Myocyte (in vitro differentiated cells): Measurements from ENCODE around the gene FGF14. TPM values are rescaled to one million over a fixed set of nuclear protein-coding genes. Genes with fewer than 3 reads are reported as not detected.

Experiments used
- DNase-seq: peaks from one replicate; pipeline ENCODE4 v3.0.0-alpha.2; 2012; ENCODE audit warnings: low read depth
- total RNA-seq: library from RNA; depleted of rRNA; stranded (reverse); fragments of >200 nt; gene quantifications from 2 replicates; pipeline ENCODE4 v1.2.3, GENCODE V29; 2014

FGF14 gene
- total RNA-seq, 1 donor from 2014 or later = not detected

DNA sequence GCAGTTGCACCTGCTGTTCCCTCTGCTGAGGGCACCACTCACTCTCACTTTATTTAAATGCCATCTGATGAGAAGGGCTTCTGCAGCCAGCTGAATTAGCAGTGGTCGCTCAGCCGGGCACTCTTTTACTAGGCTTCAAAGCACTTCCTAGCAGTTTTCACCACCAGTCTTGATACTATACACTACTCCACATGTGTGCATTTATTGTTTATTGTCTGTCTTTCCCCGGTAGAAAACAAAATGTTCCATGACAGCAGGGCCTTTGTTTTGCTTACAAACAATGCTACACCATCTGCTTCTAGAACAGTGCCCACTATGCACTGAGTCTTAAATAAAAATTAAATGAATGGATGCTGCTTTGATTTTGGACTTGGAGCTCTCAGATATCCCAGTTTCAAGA is 404.9 kb downstream of the FGF14 start:
- DNase-seq = no peak

DNA sequence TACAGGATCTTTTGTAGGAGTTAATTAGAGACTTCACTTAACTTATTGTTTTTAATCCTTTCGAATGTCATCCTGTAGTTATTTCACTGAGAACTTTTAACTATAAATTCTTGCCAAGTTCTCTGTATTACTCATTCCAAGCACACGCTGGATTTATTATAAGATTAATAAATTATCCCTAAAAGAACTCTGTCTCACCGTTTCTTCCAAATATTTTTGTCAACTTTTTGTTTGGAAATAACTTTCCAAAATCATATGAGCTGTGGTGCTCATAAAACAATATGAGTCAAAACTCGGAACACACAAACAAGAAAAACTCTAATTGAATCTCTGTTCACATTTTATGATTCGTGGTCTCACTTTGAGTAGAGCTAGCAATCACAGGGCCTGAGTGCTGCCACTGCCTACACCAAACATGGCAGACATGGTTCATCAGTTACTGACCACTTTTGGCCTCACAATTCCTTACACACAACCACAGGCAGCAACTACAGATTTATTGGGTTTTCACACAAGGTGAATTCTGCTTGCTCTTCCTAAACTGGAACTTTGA is 412.0 kb downstream of the FGF14 start:
- DNase-seq = no peak

DNA sequence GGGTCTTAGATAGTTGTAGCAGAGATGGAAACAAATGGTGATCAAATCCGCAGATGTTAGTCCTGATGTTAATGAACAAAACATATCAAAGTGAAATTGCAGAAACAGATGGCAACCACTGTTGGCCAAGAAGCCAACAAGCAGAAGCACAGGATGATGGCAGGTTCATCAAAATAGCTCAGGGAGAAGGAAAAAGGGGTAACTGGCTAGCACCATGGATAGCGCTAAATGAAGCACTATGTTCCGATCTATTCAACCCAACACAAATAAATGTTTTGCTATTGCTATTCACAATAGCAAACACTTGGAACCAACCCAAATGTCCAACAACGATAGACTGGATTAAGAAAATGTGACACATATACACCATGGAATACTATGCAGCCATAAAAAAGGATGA is 413.7 kb downstream of the FGF14 start:
- DNase-seq = peak; percentile 17

DNA sequence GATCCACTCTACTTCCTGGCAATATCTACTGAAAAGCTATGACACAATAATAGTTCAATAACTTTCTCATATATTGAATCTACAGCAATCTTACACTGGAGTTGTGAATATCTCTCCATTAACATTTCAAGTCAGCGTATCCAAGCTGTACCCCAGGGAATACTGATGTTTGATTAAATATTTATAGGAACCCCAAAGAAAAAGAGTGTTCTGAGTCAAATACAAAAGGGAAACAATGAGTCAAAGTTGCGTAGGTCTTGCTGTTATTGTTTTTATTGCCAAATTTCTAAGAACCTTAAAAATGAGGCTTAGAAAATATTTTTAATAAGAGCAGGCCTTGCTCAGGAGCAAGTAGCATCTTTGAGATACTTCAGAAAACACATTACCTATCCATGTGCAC is 415.5 kb downstream of the FGF14 start:
- DNase-seq = no peak

DNA sequence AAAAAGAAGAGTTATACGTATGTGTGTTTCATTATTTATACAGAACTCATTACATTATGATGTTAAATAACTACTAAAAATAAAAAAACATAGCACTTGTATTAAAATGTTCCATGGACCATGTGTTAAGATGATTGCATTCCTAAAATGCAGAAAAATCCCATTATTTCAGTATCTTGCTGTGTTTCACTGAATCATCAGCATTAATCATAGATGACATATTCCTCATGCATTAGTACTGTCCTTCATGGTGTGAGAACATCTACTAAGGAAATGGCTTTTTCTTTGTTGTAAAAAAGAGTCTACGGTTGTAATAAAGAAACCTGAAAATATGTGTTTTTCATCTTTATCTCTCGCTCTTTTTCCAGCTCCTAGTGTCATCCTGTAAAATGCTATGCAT is 416.5 kb downstream of the FGF14 start:
- no peak for DNase-seq

DNA sequence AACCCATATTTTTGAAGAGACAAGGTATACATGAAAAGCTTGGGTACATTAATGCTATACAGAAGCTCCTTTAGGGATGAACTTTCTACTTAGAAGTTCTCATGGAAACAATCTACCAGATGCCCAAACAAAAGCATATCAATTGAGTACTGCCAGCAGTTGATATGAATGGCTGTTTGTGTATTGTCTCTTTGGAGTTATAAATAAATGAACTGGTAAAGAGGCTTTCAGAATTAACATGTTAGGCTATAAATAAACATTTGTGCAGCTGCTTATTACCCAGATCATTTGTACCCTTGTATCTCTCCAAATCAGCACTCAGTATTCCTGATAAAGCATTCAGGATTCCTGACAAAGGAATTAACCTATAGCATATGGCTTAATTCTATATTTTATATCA is 418.9 kb downstream of the FGF14 start:
- peak; percentile 3 for DNase-seq

DNA sequence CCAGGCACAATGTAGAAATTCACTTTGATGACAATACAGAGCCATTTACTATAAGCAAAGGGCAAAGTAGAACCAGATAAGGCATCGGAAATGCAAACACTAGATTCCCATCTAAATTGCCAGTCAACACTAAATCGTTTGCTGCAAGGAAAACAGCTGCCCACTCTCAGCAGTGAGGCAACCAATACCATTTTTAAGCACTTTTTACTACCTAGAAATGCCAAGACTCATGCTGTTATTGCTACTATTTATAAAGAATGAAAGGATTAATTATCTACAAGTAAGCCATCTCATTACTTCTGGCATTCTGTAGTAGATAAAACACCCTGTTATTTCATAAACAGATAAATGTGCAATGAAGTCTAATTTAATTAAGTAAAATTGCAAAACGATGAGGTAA is 422.0 kb downstream of the FGF14 start:
- DNase-seq = no peak

DNA sequence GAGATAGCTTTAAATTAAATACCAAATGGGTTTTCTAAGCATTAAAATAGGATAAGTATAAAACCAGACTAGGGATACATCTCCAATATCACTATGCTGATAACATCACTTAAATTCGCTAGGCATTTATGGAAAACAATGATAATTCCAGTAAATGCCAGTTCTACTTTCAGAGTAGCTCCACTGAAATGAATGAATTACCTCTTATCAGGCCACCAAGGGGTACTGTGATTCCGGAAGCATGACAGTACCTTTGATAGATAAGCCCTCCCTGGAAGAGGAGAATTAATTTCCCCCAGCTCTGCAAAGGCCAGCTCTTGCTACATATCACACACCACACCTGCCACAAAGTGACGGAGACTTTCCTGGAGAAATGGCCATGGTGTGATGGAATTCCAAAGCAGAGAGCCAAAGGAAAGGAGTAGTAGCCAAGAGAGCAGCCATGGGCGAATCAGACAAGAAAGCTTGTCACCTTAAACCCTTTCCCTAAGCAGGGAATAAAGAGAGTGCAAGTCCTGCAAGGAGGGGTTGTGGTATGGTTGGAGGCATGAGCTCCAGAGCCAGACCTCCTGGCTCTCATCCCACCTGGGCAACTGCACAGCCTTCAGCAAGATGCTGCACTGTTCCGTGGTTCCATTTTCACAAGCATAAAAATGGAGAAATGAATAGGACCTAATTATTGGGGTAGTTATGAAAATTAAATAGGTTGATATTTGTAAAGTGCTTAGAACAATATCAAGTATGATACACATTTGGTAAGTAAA is 423.1 kb downstream of the FGF14 start:
- DNase-seq = no peak

DNA sequence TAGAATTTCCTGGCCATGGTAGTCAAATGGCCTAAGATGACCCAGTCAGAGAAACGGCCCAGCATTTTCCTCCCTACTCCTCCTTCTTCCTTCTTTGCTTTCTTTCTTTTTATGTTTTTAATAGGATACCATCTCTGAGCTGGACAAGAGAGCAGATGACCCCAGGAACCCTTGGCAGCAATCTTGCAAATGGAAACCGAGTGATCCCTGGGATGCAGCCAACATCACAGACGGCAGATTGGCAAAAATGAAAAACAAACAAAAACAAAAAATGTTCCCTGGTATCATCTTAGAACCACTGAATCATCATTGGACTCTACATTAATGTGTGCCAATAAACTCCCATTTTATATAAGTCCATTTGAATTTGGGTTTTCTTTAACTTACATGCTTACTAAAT is 424.4 kb downstream of the FGF14 start:
- DNase-seq = no peak

DNA sequence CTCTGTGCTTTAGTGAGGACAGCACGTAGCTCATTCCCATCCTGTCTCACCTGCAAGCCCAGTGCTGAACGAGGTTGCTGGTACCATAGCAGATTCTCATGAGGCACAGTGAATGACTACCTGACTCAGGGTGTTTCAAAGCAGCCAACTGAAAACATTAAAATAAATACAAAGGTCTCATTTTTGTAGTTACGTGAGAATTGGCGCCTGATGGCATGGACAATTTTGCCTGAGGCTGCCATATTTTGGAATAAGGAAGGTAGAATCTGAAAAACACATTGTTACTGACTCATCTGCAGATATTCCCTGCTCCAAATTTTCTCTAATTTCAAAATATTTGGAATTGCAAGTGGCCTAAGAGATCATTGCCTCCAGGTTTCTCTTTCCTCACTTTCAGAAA is 429.7 kb downstream of the FGF14 start:
- DNase-seq = no peak

DNA sequence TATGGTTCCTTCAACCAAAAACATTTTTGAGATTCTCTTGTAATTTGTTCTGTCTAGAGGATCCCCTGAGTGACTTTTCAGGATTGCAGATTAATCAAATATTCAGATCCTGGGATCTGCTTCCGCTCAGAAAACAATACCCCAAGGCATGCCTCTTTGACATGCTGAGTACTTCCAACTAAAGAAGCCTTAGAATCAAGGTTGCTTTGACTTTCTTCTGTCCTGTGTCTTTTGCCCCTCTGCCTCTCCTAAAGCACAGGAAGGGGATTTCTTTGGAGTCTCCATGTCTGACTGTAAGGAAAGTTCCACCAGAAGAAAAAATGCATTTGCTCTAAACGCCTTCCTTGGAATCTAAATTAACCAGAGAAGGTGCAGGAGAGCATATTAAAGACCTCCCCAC is 431.5 kb downstream of the FGF14 start:
- DNase-seq = no peak

DNA sequence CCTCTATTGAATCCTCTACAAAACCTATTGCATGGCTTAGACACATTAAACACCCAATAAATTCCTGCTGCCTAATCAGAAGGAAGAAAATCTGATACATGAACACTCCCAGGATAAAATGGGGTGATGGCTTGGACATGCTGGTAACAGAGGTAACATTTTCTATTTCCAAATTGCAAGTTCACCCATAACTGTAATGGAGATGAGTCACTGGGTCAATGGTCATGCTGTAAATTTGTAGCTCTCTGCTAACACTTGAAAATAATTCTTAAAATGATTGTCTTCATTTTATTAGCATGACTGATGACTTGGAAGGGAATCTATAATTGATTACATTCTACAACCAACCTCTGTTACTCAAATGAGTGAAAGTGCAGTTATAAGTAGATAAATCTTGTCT is 434.1 kb downstream of the FGF14 start:
- DNase-seq = no peak

DNA sequence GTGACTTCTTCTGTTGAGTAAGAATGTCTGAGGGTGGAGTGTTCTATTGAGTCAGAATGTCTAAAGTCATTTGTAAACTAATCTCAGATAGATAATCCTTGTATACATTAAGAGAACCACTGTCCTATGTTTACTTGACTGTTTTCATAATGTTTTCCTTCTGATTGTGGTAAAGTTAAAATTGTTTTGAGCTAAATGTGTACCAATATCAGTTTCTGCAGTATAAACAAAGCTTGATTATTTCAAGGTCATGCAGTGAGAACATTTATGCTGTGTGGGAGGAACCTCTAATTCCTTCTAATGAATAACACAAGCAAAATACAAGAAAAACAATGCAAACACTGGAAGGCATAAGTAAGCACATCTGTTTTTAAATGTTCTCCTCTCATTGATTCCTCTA is 434.6 kb downstream of the FGF14 start:
- no peak for DNase-seq

DNA sequence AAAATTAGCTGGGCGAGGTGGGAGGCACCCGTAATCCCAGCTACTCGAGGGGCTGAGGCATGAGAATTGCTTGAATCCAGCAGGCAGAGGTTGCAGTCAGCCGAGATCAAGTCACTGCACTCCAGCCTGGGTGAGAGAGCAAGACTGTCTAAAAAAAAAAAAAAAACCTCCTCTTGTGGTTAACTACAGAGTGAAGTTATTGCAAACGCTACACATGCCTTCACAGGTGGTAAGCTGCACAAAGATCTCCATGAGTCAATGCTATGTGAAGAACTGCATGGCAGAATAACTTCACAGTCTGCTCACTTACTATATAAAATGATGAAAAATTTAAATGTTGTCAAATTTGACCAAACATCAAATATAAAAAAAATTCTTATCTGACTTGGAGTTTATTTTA is 436.8 kb downstream of the FGF14 start:
- DNase-seq = no peak

DNA sequence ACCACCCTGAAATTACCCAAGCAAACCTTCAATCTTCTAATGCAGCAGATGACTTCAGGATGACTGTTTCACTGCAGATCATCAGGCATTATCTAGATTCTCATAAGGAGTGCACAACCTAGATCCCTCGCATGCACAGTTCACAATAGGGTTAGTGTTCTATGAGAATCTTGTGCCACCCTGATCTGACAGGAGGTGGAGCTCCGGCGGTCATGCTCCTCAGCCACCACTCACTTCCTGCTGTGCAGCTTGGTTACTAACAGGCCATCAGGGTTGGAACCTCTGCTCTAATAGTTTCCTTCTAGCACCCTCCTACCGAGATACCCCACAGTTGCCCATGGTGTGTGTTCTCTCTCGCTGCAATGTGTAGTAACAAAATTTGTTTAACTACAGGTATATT is 442.8 kb downstream of the FGF14 start:
- DNase-seq = no peak

DNA sequence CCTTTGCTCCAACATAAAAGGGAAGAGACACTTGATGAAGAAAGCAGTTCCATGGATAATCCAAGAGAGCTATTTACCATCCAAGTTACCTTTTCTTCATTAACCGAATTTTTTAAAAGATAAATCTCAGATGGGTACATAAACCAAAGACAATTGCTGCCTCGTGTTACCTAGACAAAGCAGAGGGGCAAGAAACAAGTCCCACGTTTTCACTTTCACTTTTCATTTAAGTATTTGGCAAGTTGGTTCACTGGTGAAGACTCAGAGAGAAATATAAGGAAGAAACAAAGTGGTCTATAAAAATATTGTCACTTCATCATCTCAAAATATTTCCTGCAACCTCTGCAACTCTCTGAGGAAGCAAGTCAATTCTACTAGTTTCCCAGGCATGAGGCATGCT is 446.1 kb downstream of the FGF14 start:
- no peak for DNase-seq

DNA sequence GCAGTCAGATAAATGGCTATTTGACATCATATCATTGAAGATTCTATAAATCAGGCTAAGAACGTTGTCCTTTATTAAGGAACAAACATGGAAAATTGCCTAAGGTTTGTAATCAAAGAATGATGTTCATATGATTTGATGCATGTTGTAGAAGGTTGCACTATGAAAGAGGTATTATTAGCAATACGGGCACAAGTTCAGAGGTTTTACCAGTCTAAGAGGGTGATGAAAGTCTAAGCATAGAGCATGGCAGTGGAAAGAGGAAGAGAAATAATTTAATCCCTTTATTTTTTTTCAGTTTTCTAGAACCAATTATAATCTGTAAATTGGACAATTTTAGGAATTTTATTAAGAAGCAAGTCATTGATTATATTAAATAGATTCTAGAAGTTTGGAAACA is 450.7 kb downstream of the FGF14 start:
- no peak for DNase-seq

DNA sequence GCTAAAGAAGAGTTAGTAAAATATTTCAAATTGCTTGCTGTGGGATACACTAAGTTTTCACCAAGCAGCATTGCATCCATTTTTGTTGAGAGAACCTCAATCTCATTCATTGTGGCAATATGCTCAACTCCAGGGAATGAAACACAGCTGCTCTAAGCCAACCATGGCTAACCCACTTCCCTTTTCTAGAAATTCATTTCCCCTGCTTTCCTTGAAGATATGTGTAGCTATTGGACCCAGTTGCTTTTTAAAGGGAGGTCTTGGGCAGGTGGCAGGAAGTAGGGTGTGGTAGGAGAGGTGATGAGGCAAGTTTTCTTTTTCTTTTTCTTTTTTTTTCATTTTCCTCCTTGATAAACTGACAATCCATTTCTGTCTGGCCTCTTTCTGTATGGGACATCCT is 452.2 kb downstream of the FGF14 start:
- no peak for DNase-seq

DNA sequence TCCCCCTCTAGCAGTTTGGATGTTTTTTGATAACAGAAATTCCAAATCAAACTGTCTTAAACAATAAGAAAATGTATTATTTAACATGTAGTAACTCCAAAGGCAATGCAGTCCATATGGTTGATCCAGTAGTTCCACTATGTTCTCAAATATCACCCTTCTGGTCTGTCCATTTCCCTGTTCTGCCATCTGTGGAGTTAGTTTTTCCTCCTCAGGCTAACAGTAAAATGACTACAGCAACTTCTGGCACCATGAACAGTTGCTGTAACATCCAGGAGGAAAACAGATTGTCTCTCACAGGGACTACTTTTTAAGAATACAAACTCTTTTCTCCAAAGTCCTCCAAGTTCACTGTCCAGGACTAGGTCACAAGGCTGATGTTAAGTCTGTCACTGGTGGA is 455.4 kb downstream of the FGF14 start:
- no peak for DNase-seq

DNA sequence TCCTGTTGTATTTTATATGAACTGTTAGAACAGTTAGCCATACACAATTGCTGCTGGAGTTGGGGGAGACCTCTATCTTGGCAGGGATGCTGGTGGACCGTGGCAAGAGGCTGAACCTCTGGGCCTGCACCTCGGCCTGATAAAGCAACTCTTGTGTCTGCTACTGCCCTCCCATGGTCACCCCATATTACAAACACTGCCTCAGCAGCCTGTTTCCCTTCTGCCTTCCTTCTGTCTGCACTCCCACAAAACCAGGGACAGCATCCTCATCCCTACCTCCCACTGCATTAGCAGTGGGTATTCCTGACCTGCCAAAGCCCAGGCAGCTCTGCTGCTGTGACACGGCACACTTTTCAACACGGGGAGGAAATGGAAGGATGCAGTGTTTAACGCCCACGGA is 456.4 kb downstream of the FGF14 start:
- no peak for DNase-seq

DNA sequence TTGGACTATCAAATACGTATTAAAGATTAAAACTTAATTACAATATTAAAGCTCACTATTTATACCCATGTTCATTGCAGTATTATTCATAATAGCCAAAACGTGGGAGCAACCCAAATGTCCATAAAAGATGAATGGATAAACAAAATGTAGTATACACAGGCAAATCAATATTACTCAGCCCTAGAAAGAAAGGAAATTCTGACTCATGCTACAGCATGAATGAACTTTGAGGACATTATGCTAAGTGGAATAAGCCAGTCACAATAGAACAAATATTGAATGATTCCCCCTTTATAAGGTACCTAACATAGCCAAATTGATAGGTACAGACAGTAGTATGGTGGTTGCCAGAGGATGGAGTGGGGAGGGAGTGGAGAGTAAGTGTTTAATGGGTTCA is 457.3 kb downstream of the FGF14 start:
- no peak for DNase-seq

DNA sequence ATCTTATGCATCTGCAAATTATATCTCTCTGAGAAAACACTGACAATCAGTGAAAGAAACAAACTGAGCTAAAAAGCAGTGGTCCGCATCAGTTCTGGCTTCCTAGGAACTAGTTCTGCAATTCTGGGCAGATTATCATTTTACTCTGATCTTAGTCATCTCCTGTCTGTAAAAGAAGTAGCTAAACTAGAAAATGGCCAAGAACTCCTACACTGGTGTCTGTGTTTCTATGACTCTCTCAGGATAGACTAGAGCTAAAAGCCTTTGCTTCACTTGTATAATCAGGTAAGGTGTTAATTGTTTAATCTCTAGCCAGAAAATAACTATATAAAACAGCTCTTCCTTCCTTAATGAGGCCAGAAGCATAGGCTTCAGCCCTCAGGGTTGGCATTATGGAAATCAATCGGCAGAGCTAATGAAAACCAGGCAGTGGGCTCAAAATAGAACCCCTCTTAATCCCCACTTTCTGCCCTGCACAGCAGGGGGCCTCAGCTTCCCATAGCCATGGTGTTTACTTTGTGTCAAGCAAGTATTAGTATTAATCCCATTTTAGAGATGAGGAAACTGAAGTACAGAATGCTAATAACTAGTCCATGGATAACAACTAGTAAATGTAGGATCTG is 459.2 kb downstream of the FGF14 start:
- DNase-seq = no peak

DNA sequence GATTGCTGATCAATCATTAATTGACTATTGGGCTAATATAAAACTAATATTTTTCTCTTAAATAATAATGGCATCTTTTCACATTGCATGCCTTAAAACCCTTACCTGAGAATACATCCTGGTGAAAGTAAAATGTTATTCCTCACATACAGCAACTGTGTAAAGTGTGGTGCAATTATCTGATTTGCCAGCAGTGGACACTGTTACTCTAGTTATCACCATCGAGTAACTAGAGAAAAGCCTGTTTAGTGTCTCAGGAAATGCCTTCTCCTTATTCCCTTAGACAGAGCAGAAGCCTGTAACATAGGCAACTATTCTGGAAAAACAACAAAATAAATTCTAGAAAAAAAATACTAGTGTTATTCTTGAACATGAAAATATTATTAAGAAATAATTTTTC is 459.8 kb downstream of the FGF14 start:
- DNase-seq = peak; percentile 23
